HG03575 (cell line): ENCODE data around the gene USP24.
"Not testable (repeated sequence)": the region's sequence is repeated elsewhere in the genome, so short reads cannot be mapped to it uniquely, and the experiment has no call there.

Source experiments
- ATAC-seq: cut with Tn5 transposase; IDR thresholded peaks from one replicate; pipeline ENCODE4 v1.9.1; 2021; ENCODE audit not compliant: unreplicated experiment, insufficient number of reproducible peaks, low FRiP score; ENCODE audit errors: extremely low read depth

Gene USP24

DNA sequence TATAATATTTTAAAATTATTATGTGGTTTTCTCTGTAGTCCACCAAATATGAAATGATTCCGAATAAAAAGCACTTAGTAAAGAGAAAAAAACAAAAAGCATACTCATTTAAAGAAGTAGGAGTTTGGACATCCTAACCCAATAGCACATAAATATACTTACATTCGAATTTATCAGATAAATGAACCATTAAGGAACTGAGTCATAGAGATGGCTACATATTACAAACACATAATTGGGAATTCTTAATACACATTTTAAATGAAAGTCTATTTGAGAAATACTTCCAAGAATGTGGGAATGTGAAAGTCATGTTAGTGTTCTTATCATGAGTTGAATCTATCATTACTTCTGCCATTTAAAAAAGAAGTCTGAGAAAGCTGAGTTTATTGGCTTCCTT lies 75.0 kb downstream of the USP24 start:
- no peak for ATAC-seq

DNA sequence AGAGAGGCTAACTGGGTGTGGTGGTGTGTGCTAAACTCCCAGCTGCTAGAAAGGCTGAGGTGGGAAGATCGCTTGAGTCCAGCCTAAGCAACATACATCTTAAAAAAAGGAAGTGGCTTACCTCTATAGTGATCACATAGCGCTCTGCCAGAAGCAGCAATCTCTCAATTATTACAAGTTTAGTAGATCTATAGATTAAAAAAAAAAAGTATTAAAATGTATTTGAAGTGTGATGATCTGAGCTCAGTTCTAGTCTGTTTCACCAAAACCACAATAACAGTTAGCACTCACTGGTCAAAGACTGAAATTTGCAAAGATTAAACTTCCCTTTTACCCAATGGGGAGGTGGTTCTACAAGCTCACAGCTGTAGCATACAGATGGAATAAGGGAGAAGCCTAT lies 76.3 kb downstream of the USP24 start:
- no peak for ATAC-seq

DNA sequence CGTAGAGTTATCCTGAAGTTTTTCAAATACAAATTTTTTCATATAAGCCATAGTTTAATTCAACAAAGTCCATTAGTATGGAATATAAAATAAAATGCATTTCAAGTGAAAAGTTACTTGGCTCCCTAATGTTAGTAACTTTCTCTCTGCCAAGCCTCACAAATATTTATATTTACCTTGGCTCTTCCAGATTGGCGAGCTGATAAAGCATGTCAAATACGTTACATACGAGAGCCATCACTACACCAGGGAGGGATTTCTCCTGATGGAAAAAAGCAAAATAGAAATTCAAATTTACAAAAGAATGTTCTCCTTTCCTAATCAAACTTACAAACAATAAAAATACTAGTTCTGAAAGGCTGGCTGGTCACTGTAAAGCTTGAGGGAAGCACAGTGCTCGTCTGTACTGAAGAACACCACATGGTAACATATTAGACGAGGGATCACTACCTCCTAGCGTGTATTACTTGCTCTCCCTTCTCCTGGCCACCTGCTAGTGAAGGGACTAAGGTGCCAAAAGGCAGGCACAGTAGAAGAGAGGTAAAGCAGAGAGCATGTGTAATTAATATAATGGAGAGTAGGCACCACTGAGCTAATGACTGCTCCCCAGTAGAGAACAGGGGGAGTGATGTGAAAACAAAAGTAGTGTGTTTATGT lies 80.9 kb downstream of the USP24 start:
- ATAC-seq = no peak

DNA sequence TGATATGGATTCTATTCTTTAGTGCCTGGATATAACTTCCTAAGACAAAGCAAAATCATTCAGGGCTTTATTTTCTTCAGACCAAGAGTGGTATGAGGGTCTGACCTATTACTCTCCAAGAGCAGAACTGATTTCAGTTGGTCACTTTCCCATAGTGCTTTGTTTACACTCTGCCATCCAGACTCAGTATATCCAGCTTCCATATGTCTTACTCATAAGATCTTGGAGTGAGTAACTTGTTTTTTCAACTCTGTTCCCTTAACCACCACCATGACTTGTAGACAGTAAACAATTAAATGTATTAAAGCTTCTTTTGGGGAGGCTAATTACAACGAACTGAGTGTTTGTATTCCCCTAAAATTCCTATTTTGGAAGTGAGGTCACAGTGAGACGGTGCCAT lies 83.4 kb downstream of the USP24 start:
- no peak for ATAC-seq

DNA sequence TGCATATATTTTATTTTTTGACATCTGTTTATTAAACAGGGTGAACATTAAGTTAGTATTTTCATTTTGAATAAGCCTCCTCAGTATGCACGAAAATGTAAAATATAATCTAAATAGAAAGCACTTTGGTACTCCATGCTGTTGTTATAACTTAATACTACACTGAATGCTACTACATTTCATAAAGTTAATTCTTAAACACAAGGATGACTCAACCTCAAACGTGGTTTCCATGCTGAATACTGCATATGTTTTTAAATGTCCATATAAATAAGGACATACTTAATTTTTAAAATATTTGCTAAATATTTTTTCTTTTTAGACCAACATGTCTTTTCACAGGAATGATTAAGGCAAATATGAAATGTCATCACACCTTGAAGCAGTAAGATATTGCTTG lies 83.9 kb downstream of the USP24 start:
- no peak for ATAC-seq

DNA sequence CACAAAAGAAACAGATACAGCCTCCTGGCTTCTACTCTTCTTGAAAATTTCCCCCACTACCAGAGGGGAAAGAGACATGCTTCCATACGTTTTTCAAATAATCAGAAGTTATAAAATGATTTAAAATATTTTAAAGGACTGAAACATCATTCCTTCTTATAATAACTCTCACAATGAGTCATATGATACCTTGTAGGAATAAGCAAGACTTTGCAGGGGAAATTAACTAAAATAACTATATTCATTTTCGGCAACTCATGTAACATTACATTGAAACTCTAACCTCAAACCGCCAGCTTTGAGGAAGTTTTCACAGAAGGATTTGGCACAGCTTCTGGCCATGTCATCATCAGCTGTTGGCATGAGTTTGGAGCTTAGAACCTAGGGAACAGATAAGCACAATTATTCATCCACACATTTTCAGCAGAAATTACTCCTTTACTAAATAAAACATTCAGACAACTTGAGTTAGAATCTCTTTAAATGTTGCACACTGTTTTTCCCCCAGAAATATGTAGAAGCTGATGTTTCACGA lies 85.9 kb downstream of the USP24 start:
- no peak for ATAC-seq

DNA sequence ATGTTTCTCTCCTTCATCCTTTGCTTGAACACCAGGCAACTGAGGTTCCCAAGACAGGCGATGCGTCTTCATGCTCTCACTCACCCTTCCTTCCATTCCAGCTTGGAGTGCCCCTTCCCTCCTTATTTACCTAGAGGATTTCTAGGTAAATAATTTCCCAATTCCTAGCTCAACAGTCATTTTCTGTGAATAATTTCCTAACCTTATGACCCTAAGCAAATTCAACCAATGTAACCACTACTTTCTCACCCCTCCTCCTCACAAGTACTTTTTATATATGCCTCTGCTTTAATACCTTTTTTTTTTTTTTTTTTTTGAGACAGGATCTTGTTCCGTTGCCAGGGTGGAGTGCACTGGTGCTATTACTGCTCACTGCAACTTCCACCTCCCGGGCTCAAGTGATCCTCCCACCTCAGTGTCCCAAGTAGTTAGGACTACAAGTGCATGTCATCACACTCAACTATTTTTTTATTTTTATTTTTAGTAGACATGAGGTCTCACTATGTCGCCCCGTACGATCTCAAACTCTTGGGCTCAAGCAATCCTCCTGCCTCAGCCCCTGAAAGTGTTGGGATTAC lies 86.7 kb downstream of the USP24 start:
- ATAC-seq = no peak

DNA sequence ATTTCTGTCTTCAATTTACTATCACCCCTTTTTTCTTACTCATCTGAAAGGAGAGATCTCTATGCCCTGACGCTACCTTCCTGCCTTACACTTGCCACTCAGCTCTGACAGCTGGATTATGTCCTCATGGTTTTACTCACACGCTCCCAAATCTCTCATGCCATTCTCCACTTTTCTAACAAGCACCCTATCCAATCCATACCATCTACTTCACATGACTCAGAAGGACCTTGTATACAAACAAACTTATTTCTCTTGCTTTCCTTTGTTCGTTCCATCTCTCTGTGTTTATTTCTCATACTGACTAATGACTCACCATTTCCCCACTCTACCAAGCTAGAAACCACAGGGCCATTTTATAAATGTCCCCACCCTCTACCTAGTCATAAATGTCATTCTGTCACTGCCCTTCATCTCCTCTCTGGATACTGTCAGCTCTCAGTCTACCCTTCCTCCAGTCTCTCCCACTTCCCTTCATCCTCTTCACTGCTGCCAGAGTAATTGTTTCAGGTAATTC lies 87.3 kb downstream of the USP24 start:
- ATAC-seq = peak; percentile 54

DNA sequence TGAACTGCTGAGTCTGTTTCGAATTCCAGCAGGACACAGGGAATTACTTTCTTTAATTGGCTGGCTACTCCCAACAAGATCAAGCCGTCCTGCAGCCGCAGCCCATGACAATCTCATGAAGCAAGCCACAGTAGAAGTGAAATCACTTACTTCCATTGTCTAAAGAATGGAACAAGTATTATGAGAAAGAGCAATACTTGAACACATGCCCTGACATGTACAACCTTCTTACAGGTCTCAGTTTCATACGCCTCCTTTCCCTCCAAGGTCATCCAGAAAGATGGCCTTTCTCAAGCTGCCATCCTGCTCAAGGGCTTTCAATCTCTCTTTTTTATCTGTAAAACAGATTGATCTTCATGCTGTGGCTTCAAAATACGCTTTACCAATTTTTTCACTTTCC lies 90.7 kb downstream of the USP24 start:
- ATAC-seq = no peak

DNA sequence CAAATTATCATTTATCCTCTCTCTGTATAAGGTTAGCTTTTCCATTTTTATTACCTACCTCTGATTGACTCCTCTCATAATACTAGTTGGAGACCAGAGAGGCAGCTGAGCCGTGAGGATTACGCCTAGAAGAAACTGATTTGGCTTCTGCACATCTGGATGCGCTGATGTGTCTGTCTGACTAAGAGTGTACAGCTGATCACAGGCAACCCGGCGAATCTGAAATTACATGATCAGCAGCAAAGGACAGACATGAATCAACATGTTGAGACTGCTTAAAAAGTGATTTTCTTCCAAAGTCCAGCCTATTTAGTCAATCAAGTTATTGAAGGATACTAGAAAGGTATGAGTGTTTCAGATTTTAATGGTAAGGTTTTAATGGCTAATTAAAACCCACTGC lies 94.6 kb downstream of the USP24 start:
- ATAC-seq = no peak

DNA sequence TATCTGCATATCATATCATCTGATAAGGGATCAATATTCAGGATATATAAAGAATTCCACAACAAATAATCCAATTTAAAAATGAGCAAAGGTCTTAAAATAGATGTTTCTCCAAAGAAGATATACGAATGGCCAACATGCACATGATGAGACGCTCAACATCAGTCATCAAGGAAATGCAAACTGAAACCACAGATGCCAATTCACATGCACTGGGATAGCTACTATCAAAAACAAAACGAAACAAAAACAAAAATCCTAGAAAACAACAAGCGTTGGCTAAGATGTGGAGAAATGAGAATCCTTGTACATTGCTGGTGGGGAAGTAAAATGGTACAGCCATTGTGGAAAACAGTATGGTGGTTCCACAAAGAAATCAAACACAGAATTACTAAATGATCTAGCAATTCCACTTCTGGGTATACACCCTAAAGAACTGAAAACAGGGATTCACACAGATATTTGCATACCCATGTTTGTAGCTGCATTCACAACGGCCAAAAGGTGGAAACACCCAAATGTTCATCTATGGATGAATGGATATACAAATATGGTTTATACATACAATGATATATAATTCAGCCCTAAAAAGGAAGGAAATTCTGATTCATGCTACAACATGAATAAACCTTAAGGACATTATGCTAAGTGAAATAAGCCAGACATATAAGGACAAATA lies 96.4 kb downstream of the USP24 start:
- no peak for ATAC-seq

DNA sequence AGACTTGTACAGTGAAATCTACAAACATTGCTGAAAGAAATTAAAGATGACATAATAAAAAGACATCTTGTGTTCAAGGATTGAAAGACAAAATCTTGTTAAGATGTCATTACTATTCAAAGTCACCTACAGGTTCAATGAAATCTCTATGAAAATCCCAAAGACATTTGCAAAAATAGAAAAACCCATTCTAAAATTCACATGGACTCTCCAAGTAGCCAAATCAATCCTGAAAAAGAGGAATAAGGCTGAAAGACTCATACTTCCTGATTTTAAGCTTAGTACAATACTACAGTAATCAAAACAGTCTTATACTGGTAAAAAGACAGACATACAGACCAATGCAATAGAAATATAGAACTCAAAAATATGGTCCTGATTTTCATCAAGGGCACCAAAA lies 97.2 kb downstream of the USP24 start:
- ATAC-seq = no peak

DNA sequence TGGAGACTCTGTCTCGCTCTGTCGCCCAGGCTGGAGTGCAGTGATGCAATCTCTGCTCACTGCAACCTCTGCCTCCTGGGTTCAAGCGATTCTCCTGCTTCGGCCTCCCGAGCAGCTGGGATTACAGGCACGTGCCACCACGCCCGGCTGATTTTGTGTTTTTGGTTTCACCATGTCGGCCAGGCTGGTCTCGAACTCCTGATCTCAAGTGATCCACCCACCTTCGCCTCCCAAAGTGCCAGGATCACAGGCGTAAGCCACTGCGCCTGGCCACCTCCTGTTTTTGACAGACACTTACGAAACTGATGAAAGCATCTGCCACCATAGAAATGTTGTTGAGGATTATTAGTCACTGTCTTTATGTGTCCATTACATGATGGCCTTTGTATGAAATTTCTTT lies 106.2 kb downstream of the USP24 start:
- not testable (repeated sequence) for ATAC-seq

DNA sequence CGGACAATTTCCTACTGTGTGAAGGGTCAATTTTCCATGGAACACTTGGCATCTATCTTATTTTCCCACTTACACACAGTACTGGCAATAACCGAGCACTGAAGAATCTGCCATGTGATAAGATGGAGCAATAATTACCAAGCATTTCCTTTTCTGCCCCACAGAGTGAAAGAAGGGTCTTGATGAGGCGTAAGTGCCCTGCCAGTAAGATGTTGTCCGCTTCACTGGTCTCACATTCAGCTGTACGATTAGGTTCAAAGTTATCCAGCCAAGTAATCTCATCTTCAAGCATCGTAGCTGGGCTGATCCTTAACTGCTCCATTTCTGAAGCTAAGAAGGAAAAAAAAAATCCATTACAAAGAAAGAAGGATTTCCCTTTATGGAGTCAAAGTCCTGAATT lies 108.1 kb downstream of the USP24 start:
- no peak for ATAC-seq

DNA sequence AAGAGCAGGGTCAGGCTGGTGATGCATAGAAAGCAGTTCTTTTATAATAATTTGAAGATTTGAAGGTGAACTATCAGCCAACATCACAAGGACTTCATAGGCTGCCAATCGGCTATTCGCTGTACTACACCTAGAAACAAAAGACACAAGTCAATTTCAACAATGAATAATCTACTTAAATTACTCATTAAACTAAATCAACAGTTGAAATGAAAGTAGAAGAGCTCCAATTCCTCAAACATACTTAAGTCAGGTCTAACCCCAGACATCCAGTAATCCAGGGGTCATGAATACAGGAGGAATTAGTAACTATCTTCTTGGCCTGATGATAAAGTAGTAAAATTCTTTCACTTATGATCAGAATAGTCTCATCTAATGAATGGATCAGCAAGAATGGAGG lies 111.3 kb downstream of the USP24 start:
- ATAC-seq = no peak

DNA sequence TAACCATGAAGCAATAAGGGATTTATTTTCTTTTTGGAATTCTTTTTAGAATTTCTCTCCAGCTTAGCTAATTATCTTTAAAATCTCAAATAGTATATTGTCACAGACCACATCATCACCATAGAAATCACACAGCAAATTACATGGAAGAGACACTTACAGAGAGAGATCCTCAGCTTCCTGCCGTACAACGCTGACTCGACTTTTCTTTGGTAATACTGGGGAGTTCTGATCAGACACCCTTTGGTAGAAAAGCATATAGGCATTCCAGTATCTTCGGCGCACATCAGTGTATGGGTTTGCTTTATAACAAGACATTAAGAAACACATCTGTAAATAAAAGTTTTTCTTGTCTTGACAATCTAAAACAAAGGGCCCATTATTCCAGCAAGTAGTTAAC lies 120.1 kb downstream of the USP24 start:
- no peak for ATAC-seq

DNA sequence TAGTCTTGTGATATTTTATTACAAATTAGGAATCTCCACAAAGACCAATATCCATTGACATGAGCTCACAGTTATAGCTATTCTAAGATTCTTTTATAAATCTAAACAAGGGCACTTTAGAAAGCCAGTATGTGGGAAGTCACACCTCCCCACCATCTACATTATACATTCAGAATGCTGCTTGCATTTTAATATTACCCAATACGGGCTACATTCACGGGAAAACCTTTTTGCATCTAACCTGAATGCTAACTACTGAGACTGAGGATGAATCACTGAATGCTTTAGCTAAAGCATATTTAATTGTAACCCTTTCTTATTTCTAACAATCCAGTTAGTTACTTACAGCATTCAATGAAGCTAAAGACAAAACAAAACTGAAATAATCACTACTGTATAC lies 122.7 kb downstream of the USP24 start:
- ATAC-seq = no peak

DNA sequence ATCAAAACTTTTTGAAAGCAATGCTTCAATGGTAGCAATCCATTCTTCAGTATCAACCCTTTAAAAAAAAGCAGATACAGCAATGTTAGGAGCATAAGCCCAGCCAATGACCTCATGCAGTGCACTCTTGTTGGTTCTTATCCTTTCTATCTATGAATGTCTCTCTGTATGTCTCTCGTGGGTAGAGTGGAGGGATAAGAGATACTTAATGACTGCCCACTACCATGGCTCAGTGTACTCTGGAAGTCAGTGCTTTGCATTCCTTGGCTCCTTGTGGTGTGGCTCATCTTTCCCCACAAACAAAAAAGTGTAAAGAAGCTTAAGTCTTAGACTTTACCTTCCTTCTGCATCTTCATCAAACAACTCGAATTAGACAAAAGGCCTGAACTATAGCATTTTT lies 125.5 kb downstream of the USP24 start:
- ATAC-seq = no peak

DNA sequence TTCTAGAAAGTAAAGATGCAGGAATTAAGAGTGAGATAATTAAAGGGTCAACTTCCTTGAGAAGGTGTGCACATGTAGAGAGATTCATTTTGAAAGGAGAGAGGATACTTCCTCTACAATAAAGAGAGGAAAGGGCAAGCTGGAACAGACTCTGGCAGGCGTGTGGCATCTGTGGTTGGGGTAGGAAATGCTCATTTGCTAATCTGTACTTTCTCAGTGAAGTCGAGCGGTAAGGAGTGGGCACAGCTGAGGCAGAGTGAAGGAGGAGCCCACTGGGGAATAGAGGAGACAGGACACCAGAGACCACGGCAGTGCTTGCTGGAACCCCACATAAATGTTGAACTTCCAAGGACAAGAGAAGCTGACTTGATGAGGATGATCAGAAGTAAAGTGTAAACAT lies 126.8 kb downstream of the USP24 start:
- ATAC-seq = no peak

DNA sequence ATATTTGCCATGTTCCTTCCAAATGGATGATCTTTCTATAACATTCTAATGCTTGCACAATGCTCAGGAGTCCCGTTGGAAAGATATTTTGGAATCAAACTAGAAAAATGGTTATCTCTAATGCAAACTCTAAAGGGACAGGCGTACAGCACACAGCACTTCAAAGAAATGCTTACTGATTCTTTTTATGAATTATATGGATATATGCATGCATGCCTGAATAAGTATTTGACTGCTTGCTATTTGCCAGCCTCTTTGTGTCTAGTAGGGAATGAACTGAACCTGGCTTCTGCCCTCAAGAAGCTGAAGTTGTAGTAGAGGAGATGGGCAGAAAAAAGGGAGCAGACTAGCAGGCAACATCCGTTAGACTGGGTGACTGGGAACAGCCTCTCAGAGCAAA lies 127.7 kb downstream of the USP24 start:
- no peak for ATAC-seq
